Forelimb muscle (tissue), 1 donor: Measurements from ENCODE around the gene ITGAE. TPM values are rescaled to one million over a fixed set of nuclear protein-coding genes. Genes with fewer than 3 reads are reported as not detected.
A peak's percentile ranks its signal among the peaks of the same experiment; 100 is the strongest.

Source experiments
- DNase-seq: peaks from one replicate; pipeline ENCODE4 v3.0.0-alpha.2; 2013; ENCODE audit warnings: low read depth
- polyA plus RNA-seq: library from polyadenylated mRNA; unstranded; fragments of 120-200 nt; gene quantifications from one replicate; pipeline ENCODE4 v1.2.1, GENCODE V29; 2013; ENCODE audit not compliant: insufficient read length

Gene ITGAE
- polyA plus RNA-seq, 1 donor = 32.7 TPM

GRCh38 chr17:3668279-3669084 is 132.5 kb downstream of the ITGAE start, which contains the start of the genes EMC6 and TAX1BP3:
EMC6 (plus strand) TSS chr17:3668812; CDS start chr17:3669147, 335 bp downstream.
TAX1BP3 (minus strand) TSS chr17:3668578; CDS start chr17:3668526, 52 bp downstream.
- DNase-seq = peak; percentile 91

GRCh38 chr17:3667366-3668278 is 133.4 kb downstream of the ITGAE start:
- DNase-seq = peak; percentile 69

- DNase-seq = no peak
Measured at GRCh38 chr17:3666516-3666915, 134.5 kb downstream of the ITGAE start.

- no peak for DNase-seq
Measured at GRCh38 chr17:3665834-3666233, 135.2 kb downstream of the ITGAE start.

Other genes with a start within 250 kb of the ITGAE start
- gene TRPV3, start 243.4 kb downstream of the ITGAE start, polyA plus RNA-seq = 1.2 TPM
- 5.4 TPM for gene TRPV1, start 191.8 kb downstream of the ITGAE start, polyA plus RNA-seq
- gene SHPK, start 164.9 kb downstream of the ITGAE start, polyA plus RNA-seq = 6.3 TPM
- 7.8 TPM for gene CTNS, start 164.4 kb downstream of the ITGAE start, polyA plus RNA-seq
- gene TAX1BP3, start 132.6 kb downstream of the ITGAE start, polyA plus RNA-seq = 45.4 TPM
- 39.8 TPM for gene EMC6, start 132.4 kb downstream of the ITGAE start, polyA plus RNA-seq
- gene P2RX5, start 105.0 kb downstream of the ITGAE start, polyA plus RNA-seq = 26.3 TPM
- gene HASPIN, start 77.3 kb downstream of the ITGAE start, polyA plus RNA-seq = 9.4 TPM
- 58.2 TPM for gene NCBP3, start 45.1 kb upstream of the ITGAE start, polyA plus RNA-seq
- 8.4 TPM for gene CAMKK1, start 91.9 kb upstream of the ITGAE start, polyA plus RNA-seq
- 2.3 TPM for gene P2RX1, start 115.3 kb upstream of the ITGAE start, polyA plus RNA-seq
- 5.3 TPM for gene ATP2A3, start 163.2 kb upstream of the ITGAE start, polyA plus RNA-seq